Breast epithelium (tissue), 3 donors: ENCODE data around the gene LRCH4.

Experiments
- POLR2A ChIP-seq: fragments of 450-650 bp; IDR thresholded peaks from one replicate; pipeline ENCODE4 v1.6.1; 2016; ENCODE audit warnings: antibody characterized with exemption, mild to moderate bottlenecking, moderate library complexity
- POLR2AphosphoS5 ChIP-seq, 3 donors: sonication (generic); formaldehyde crosslinking; IDR thresholded peaks; one replicate each; pipeline ENCODE4 v1.6.1; 2017; ENCODE audit warnings: antibody characterized with exemption in 3 of 3
- TF ChIP-seq, protein P1 (sequence below), 3 donors: fragments of 450-650 bp; IDR thresholded peaks; one replicate each; pipeline ENCODE4 v1.5.1; 2016 to 2017; ENCODE audit warnings: antibody characterized with exemption in 3 of 3, mild to moderate bottlenecking in 3 of 3, moderate library complexity in 3 of 3

- no peak for TF ChIP-seq POLR2A
- TF ChIP-seq, protein P1, sequence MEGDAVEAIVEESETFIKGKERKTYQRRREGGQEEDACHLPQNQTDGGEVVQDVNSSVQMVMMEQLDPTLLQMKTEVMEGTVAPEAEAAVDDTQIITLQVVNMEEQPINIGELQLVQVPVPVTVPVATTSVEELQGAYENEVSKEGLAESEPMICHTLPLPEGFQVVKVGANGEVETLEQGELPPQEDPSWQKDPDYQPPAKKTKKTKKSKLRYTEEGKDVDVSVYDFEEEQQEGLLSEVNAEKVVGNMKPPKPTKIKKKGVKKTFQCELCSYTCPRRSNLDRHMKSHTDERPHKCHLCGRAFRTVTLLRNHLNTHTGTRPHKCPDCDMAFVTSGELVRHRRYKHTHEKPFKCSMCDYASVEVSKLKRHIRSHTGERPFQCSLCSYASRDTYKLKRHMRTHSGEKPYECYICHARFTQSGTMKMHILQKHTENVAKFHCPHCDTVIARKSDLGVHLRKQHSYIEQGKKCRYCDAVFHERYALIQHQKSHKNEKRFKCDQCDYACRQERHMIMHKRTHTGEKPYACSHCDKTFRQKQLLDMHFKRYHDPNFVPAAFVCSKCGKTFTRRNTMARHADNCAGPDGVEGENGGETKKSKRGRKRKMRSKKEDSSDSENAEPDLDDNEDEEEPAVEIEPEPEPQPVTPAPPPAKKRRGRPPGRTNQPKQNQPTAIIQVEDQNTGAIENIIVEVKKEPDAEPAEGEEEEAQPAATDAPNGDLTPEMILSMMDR (IDR thresholded peaks at IDR 0.05), result no peak
- no peak for TF ChIP-seq POLR2AphosphoS5 (IDR thresholded peaks at IDR 0.05)
Observed at GRCh38 chr7:100580466-100581283, 5.3 kb downstream of the LRCH4 start.
